AG09309 (cell line): ENCODE results near the gene GNAQ.

ENCODE experiments used
- DNase-seq: peaks from one replicate; pipeline ENCODE4 v3.0.0-alpha.2; 2010; ENCODE audit warnings: low read depth
- H3K4me3 ChIP-seq: 2 replicates; pipeline ENCODE4 v1.5.1; 2011; ENCODE audit warnings: mild to moderate bottlenecking, low read depth, low read length, moderate library complexity; ENCODE audit not compliant: control insufficient read depth
- TF ChIP-seq, protein P1 (sequence below): IDR thresholded peaks from 2 replicates; pipeline ENCODE4 v1.5.1; 2011; ENCODE audit warnings: mild to moderate bottlenecking, low read depth, low read length, inconsistent platforms; ENCODE audit not compliant: insufficient read depth, control insufficient read depth; ENCODE audit errors: missing control alignments

The GNAQ gene

DNA sequence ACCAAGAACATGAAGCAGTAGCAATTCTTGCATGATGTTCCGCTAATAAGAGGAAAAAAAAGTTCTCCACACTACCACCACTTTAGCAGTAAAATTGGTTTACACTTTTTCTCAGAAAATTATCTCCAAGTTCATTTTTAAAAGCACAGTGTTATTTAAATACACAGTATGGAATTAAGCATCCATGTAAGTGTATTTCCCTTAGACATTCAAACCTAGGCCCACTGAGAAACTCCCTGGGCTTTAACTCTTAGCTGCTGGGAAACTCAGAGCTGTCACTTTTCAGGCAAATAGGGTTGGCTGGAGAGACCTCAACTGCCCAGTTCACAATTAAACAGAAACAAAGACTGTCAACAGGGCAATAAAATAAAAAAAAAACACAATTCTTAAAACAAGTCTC, 2.7 kb downstream of the GNAQ start:
- TF ChIP-seq, protein P1, sequence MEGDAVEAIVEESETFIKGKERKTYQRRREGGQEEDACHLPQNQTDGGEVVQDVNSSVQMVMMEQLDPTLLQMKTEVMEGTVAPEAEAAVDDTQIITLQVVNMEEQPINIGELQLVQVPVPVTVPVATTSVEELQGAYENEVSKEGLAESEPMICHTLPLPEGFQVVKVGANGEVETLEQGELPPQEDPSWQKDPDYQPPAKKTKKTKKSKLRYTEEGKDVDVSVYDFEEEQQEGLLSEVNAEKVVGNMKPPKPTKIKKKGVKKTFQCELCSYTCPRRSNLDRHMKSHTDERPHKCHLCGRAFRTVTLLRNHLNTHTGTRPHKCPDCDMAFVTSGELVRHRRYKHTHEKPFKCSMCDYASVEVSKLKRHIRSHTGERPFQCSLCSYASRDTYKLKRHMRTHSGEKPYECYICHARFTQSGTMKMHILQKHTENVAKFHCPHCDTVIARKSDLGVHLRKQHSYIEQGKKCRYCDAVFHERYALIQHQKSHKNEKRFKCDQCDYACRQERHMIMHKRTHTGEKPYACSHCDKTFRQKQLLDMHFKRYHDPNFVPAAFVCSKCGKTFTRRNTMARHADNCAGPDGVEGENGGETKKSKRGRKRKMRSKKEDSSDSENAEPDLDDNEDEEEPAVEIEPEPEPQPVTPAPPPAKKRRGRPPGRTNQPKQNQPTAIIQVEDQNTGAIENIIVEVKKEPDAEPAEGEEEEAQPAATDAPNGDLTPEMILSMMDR = no peak
- H3K4me3 ChIP-seq = peak overlapping the region; percentile 2; the same call in 1 of the 2 replicates
- no peak for DNase-seq

DNA sequence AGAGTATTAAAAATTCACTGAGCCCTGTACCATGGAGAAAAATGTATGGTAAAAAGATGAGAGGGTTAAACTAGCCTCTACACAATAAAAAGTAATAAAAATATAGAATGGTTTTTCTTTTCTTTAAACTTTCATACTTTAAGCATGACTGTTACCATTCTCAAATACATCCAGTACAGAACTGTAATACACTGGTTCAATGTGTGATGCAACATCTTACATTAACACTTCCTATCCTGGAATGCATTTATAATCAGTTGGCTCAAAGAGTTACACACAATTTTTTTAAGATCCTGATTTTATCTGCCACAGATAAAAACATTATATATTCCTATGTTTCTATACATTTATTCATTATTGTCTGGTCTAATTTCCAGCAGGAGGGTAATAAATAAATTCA, 4.7 kb downstream of the GNAQ start:
- TF ChIP-seq, protein P1 = no peak
- H3K4me3 ChIP-seq = no peak overlapping the region
- DNase-seq = no peak

DNA sequence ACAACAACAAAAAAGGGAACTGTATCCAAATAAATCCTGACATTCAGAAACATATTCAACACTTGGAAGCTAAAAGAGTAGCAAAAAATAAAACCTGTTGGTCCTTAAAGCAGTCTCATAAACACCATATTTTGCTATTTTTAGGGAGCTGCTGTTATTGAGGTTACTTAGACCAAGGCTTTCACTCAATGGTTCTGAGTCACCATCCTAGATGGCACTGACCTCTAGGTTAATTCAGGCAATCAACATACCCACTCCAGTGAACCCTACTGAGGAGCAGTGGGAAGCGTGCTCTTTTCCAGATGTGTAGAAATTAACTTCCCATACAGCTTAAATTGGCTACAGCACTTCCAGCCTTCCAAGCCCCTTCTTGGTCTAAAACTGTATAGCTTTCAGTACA, 5.2 kb downstream of the GNAQ start:
- TF ChIP-seq, protein P1 = no peak
- no peak overlapping the region for H3K4me3 ChIP-seq
- DNase-seq = no peak

DNA sequence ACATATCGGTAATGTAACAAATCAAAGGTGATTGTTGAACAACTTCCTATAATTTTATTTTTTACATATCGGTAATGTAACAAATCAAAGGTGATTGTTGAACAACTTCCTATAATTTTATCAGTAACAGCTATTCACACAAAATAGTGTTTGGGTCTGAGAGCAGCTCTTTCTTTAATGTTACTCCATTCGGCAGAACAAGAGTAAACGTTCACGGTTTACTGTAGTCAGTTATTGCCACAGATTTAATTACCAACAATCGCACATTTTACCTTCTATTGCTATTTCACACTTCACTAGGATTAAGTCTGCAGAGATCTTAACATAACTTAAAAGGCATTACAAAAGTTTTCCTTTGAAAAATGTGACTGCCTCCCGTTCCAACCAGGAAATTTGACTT, 6.4 kb downstream of the GNAQ start:
- no peak overlapping the region for H3K4me3 ChIP-seq
- DNase-seq = no peak
- TF ChIP-seq, protein P1 = no peak

DNA sequence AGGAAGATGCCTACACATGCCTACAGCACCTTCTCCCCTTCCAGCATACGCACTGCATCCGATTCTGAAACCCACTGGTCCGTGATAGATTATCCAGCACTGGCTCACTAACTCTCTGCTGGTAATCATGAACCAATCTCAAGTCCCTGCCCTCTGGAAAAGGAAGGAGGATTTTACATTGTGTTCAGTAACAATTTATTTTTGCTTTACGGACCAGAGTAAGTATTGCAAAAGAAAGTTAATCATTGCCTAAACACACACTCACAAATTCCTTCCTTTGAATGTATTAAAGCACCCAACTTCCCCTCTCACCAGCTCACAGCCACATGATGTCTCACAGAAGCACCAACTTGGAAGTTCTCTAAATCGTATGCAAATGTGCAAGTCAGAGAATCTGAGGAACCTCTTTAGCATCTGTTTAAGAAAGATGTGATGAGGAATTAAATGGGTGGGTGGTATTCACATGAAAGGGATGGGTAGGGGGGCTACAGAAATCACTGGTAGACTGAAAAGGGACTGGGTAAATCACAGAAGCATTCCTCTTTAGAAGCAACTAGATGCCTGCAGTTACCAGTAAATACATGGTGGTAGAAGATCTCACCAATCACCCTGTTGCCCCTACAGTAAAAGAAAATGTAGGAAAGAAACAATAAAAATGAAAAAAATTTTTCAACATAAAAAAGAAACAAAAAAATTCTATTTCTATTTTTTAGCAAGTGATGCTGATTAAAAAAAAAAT, 8.4 kb downstream of the GNAQ start:
- TF ChIP-seq, protein P1 = no peak
- DNase-seq = peak; percentile 54
- peak overlapping the region; percentile 1; the same call in 1 of the 2 replicates for H3K4me3 ChIP-seq

DNA sequence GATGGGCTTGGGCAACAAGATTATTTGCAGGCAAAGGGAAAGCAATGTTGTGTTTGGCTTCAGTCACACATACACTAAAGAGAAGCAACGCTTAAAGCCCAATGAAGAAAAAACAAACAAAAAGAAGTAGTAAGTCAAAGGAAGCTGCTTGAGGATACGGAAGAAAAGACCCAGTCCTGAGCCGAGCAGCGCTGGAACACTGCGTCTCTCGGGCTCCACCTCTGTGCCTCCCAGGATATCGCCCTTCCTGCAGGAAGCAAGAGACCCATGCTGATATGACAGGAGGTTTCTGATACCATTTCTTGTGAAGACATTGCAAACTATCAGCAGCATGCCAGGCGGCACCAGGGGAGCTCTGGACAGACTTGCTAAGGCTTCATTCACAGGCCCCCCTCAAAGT, 9.9 kb downstream of the GNAQ start:
- no peak for DNase-seq
- TF ChIP-seq, protein P1 = no peak
- H3K4me3 ChIP-seq = no peak overlapping the region
